Body of pancreas (tissue), 4 donors: ENCODE data around the gene DOCK3.

ENCODE experiments used
- POLR2A ChIP-seq, 3 donors: fragments of 450-650 bp; IDR thresholded peaks; one replicate each; pipeline ENCODE4 v1.6.1; 2016; ENCODE audit warnings: antibody characterized with exemption in 3 of 3, mild to moderate bottlenecking in 2 of 3
- TF ChIP-seq, protein P1 (sequence below), 7 experiments: fragments of 450-650 bp in 4 of 7; fragments of 200-600 bp in 3 of 7; sonication (generic) in 3 of 7; IDR thresholded peaks; one replicate each; pipeline ENCODE4 v1.5.1; 2016 to 2019; ENCODE audit warnings: antibody characterized with exemption in 7 of 7

DNA sequence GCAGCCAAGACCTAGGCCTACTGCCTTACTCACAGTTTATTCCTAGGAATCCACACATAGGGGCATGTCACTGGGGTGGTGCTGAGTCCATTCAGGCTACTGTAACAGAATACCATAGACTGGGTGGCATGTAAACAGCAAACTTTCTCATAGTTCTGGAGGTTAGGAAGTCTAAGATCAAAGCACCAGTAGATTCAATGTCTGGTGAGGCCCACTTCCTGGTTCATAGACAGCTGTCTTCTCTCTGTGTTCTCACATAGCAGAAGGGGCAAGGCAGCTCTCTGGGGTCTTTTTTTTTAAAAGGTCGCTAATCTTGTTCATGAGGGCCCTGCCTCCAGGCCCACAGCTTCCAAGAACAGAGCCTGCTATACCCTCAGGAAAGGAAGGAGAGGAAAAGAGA is 596.4 kb downstream of the DOCK3 start:
- TF ChIP-seq, protein P1, sequence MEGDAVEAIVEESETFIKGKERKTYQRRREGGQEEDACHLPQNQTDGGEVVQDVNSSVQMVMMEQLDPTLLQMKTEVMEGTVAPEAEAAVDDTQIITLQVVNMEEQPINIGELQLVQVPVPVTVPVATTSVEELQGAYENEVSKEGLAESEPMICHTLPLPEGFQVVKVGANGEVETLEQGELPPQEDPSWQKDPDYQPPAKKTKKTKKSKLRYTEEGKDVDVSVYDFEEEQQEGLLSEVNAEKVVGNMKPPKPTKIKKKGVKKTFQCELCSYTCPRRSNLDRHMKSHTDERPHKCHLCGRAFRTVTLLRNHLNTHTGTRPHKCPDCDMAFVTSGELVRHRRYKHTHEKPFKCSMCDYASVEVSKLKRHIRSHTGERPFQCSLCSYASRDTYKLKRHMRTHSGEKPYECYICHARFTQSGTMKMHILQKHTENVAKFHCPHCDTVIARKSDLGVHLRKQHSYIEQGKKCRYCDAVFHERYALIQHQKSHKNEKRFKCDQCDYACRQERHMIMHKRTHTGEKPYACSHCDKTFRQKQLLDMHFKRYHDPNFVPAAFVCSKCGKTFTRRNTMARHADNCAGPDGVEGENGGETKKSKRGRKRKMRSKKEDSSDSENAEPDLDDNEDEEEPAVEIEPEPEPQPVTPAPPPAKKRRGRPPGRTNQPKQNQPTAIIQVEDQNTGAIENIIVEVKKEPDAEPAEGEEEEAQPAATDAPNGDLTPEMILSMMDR (IDR thresholded peaks at IDR 0.05), result no peak
- TF ChIP-seq POLR2A (IDR thresholded peaks at IDR 0.05), result no peak
